B cell (primary cell): ENCODE results near the gene PCDHA1. TPM values are rescaled to one million over a fixed set of nuclear protein-coding genes. Genes with fewer than 3 reads are reported as not detected.
"Not testable (repeated sequence)": the region's sequence is repeated elsewhere in the genome, so short reads cannot be mapped to it uniquely, and the experiment has no call there.

Experiments
- ATAC-seq: fragments of 200-7000 bp; cut with Tn5 transposase; one replicate; pipeline ENCODE4 v1.10.0; 2021; ENCODE audit warnings: low read depth, mild to moderate bottlenecking, moderate number of reproducible peaks, moderate library complexity
- CTCF ChIA-PET: fragments of 350-600 bp; sonication (Branson Sonifier 250); formaldehyde crosslinking; loops from one replicate; lab custom pipeline; 2021; ENCODE audit warnings: antibody characterized with exemption, inconsistent platforms; lab: Charles Lee
- POLR2A ChIA-PET: fragments of 350-600 bp; sonication (Branson Sonifier 250); formaldehyde crosslinking; loops from one replicate; lab custom pipeline; 2021; ENCODE audit warnings: antibody characterized with exemption; lab: Charles Lee
- DNase-seq: peaks from one replicate; pipeline ENCODE4 v3.0.0; 2013
- H2AFZ ChIP-seq: 2 replicates; pipeline ENCODE4 v1.6.1; 2012; ENCODE audit warnings: mild to moderate bottlenecking, low read depth, low read length; ENCODE audit not compliant: insufficient read depth, poor library complexity, severe bottlenecking
- H3K27ac ChIP-seq, 2 donors: 1 replicate in 1 of 2; 2 replicates in 1 of 2; pipeline ENCODE4 v1.5.1; 2012 to 2013; ENCODE audit warnings: low read length in 2 of 2, mild to moderate bottlenecking in 2 of 2, moderate library complexity in 1 of 2
- H3K27me3 ChIP-seq, 4 experiments: fragments of 200-600 bp in 1 of 4; sonication (generic) in 1 of 4; replicated peaks in 1 of 4; 1 replicate in 2 of 4; 2 replicates in 2 of 4; pipeline versions ENCODE4 v1.6.1 to v1.7.0; 2013 to 2016; ENCODE audit warnings: low read length in 3 of 4, mild to moderate bottlenecking in 2 of 4, mixed read lengths in 1 of 4, moderate library complexity in 1 of 4; ENCODE audit not compliant: insufficient read depth in 4 of 4, control insufficient read depth in 3 of 4; ENCODE audit errors: control extremely low read depth in 1 of 4
- H3K36me3 ChIP-seq, 2 experiments: replicated peaks in 1 of 2; 1 replicate in 1 of 2; 2 replicates in 1 of 2; pipeline versions ENCODE4 v1.6.1 to v1.7.1; 2013; ENCODE audit warnings: low read length in 1 of 2; ENCODE audit not compliant: insufficient read depth in 2 of 2, control insufficient read depth in 1 of 2; ENCODE audit errors: control extremely low read depth in 1 of 2, extremely low read depth in 1 of 2
- H3K4me1 ChIP-seq, 2 donors: fragments of 200-600 bp in 1 of 2; sonication (generic) in 1 of 2; 1 replicate in 1 of 2; 2 replicates in 1 of 2; pipeline versions ENCODE4 v1.5.1 to v1.6.1; 2013 to 2017; ENCODE audit warnings: low read length in 2 of 2; ENCODE audit not compliant: control insufficient read depth in 2 of 2, insufficient read depth in 2 of 2
- H3K4me2 ChIP-seq: replicated peaks from 2 replicates; pipeline ENCODE3; 2012; ENCODE audit warnings: mild to moderate bottlenecking, low read depth, low read length; ENCODE audit not compliant: poor library complexity, severe bottlenecking
- H3K4me3 ChIP-seq, 5 experiments: fragments of 200-600 bp in 1 of 5; sonication (generic) in 1 of 5; 1 replicate in 3 of 5; 2 replicates in 2 of 5; pipeline versions ENCODE4 v1.5.1 to v1.7.0; 2011 to 2016; ENCODE audit warnings: low read length in 4 of 5, mild to moderate bottlenecking in 4 of 5, low read depth in 2 of 5, control low read depth in 1 of 5, moderate library complexity in 1 of 5; ENCODE audit not compliant: insufficient read depth in 1 of 5; ENCODE audit errors: control extremely low read depth in 1 of 5, extremely low read depth in 1 of 5
- H3K79me2 ChIP-seq: fragments of 200-600 bp; sonication (generic); one replicate; pipeline ENCODE4 v1.6.0; 2016; ENCODE audit warnings: low read length; ENCODE audit not compliant: control insufficient read depth, insufficient read depth
- H3K9ac ChIP-seq: fragments of 200-600 bp; sonication (generic); 2 replicates; pipeline ENCODE4 v1.6.1; 2017; ENCODE audit warnings: mild to moderate bottlenecking, low read length, moderate library complexity
- H3K9me3 ChIP-seq, 3 donors: one replicate each; pipeline versions ENCODE4 v1.6.1 to v1.7.1; 2013; ENCODE audit warnings: low read length in 2 of 3; ENCODE audit not compliant: control insufficient read depth in 2 of 3, insufficient read depth in 1 of 3; ENCODE audit errors: control extremely low read depth in 1 of 3
- H4K20me1 ChIP-seq: 2 replicates; pipeline ENCODE4 v1.6.0; 2012; ENCODE audit warnings: mild to moderate bottlenecking, low read length; ENCODE audit not compliant: insufficient read depth, control insufficient read depth, poor library complexity, severe bottlenecking
- H3K27ac Mint-ChIP-seq: one replicate; pipeline ENCODE4 v1.8.0; 2021; ENCODE audit warnings: mixed read lengths
- H3K27me3 Mint-ChIP-seq: one replicate; pipeline ENCODE4 v1.8.0; 2021; ENCODE audit warnings: mixed read lengths
- H3K4me1 Mint-ChIP-seq: one replicate; pipeline ENCODE4 v1.8.0; 2021; ENCODE audit warnings: mixed read lengths
- H3K4me3 Mint-ChIP-seq: one replicate; pipeline ENCODE4 v1.8.0; 2021; ENCODE audit warnings: mixed read lengths
- H3K9me3 Mint-ChIP-seq: one replicate; pipeline ENCODE4 v1.8.0; 2022; ENCODE audit warnings: mixed read lengths; ENCODE audit not compliant: insufficient read depth
- CTCF ChIP-seq: fragments of 200-600 bp; IDR thresholded peaks from one replicate; pipeline ENCODE4 v1.8.0; 2022; ENCODE audit warnings: antibody characterized with exemption, mild to moderate bottlenecking
- EZH2 ChIP-seq: IDR thresholded peaks from 2 replicates; pipeline ENCODE4 v1.6.1; 2012; ENCODE audit warnings: borderline replicate concordance, low read depth, mild to moderate bottlenecking, moderate library complexity, low read length; ENCODE audit not compliant: insufficient read depth, poor library complexity, severe bottlenecking
- WGBS: methylation state at CpG from one replicate; pipeline ENCODE4 v1.1.5; 2013; ENCODE audit warnings: missing lambda C conversion rate; ENCODE audit not compliant: insufficient coverage; 5-methylcytosine and 5-hydroxymethylcytosine counted together
- intact Hi-C: fragments of 100-400 bp; cut with micrococcal nuclease; formaldehyde crosslinking; loops from one replicate; pipeline ENCODE4 v1.10.0; 2022
- polyA plus RNA-seq: library from polyadenylated mRNA; depleted of rRNA; stranded (reverse); fragments of >200 nt; gene quantifications from 2 replicates; pipeline ENCODE4 v1.2.3, GENCODE V29; 2012
- total RNA-seq, 2 donors: library from RNA; stranded (reverse); fragments of 120-200 nt in 1 of 2; gene quantifications; 1 replicate in 1 of 2; 2 replicates in 1 of 2; pipeline versions ENCODE4 v1.2.3 to v1.2.4, GENCODE V29; 2013 to 2022

The PCDHA1 gene
- total and polyA plus RNA-seq, 2 donors (not counting 1 experiment from before 2014, with no cell fraction given): not detected

GRCh38 chr5:140849831-140850634 lies 64.1 kb downstream of the PCDHA1 start:
- H2AFZ ChIP-seq, H3K27me3 Mint-ChIP-seq, H3K79me2 ChIP-seq, CTCF ChIA-PET, H3K36me3 ChIP-seq, POLR2A ChIA-PET, H3K4me3 Mint-ChIP-seq, H4K20me1 ChIP-seq, intact Hi-C loops, H3K27ac ChIP-seq, H3K4me3 ChIP-seq, H3K27ac Mint-ChIP-seq, H3K4me2 ChIP-seq, H3K4me1 ChIP-seq, H3K4me1 Mint-ChIP-seq, ATAC-seq, H3K9ac ChIP-seq, H3K9me3 Mint-ChIP-seq, DNase-seq: not testable (repeated sequence)
- Histone ChIP-seq H3K27me3 (peaks cover 0 to 12% (median 3%) of the 10 kb centered on the region in 4 experiments), H3K9me3 (peaks cover 2 to 23% (median 10%) of the 10 kb centered on the region in 3 donors)
- 57% methylated on average over 101 of the region's 101 CpGs for WGBS

- Histone ChIP-seq H3K79me2 (no peaks in the 10 kb centered on the region), H3K9me3 (peaks cover 1 to 25% (median 9%) of the 10 kb centered on the region in 3 donors), H3K36me3 (no peaks in the 10 kb centered on the region), H3K9ac (no peak within 1 kb of the TSS), H3K4me1 (no peaks in the 10 kb centered on the region), H2AFZ (no peak within 1 kb of the TSS), H3K4me3 (no peak within 1 kb of the TSS), H3K27ac (no peak within 1 kb of the TSS), H4K20me1 (no peaks in the 10 kb centered on the region), H3K4me2 (no peak within 1 kb of the TSS), H3K27me3 (peaks cover 0 to 12% (median 5%) of the 10 kb centered on the region in 4 experiments)
- ChIA-PET CTCF (no interaction called here), POLR2A (no interaction called here)
- Mint-ChIP-seq H3K27ac (no peak within 1 kb of the TSS), H3K4me1 (no peaks in the 10 kb centered on the region), H3K27me3 (peaks cover 2% of the 10 kb centered on the region), H3K4me3 (no peak within 1 kb of the TSS), H3K9me3 (no peaks in the 10 kb centered on the region)
- DNase-seq: no peak
- WGBS: 45% methylated on average over 25 of the region's 44 CpGs
- ATAC-seq: no peak
- no peak for TF ChIP-seq EZH2
- no peak for TF ChIP-seq CTCF
- intact Hi-C loops: no loop called here
Observed at GRCh38 chr5:140855772-140856674, 70.1 kb downstream of the PCDHA1 start, which contains the start of gene PCDHA10. TSS of gene PCDHA10 (plus strand) at chr5:140855897. CDS start at chr5:140856049, 152 bp downstream.
